ENCODE results near the gene EMC7.

DNA sequence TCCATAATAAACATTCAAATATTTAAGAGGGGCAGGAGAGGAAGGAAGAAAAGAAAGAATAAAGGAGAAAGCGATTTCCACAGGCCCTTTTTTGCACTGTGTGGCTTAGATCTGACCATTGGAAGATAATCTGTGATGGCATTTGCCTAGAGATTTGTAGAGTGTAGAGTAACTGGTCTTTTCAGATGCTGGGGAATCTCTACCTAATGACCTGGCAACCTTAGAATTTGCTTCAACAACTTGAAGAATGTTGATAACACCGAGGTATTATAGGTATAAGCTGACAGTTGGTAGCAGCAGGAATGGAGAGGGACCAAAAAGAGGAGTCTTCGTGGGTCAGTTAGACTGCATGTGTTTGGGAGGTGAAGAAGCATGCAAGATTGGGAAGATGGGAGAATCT is 41.7 kb downstream of the EMC7 start:
- TF ChIP-seq, protein P1, sequence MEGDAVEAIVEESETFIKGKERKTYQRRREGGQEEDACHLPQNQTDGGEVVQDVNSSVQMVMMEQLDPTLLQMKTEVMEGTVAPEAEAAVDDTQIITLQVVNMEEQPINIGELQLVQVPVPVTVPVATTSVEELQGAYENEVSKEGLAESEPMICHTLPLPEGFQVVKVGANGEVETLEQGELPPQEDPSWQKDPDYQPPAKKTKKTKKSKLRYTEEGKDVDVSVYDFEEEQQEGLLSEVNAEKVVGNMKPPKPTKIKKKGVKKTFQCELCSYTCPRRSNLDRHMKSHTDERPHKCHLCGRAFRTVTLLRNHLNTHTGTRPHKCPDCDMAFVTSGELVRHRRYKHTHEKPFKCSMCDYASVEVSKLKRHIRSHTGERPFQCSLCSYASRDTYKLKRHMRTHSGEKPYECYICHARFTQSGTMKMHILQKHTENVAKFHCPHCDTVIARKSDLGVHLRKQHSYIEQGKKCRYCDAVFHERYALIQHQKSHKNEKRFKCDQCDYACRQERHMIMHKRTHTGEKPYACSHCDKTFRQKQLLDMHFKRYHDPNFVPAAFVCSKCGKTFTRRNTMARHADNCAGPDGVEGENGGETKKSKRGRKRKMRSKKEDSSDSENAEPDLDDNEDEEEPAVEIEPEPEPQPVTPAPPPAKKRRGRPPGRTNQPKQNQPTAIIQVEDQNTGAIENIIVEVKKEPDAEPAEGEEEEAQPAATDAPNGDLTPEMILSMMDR (IDR thresholded peaks at IDR 0.05), result no peak
- no peak for TF ChIP-seq POLR2A (IDR thresholded peaks at IDR 0.05)

Data from testis (tissue), 2 donors.